Ishikawa (cell line): Measurements from ENCODE around the gene CDCA8.

ENCODE experiments used
- CEBPB ChIP-seq: IDR thresholded peaks from 2 replicates; pipeline ENCODE4 v1.6.1; 2012
- CREB1 ChIP-seq: IDR thresholded peaks from 2 replicates; pipeline ENCODE4 v1.6.1; 2012; ENCODE audit warnings: low read depth
- EGR1 ChIP-seq: IDR thresholded peaks from 2 replicates; pipeline ENCODE4 v1.6.1; 2012
- EP300 ChIP-seq: IDR thresholded peaks from 2 replicates; pipeline ENCODE4 v1.6.1; 2012; ENCODE audit warnings: borderline replicate concordance
- FOXM1 ChIP-seq: IDR thresholded peaks from 2 replicates; pipeline ENCODE4 v1.6.1; 2012; ENCODE audit warnings: low read depth, borderline replicate concordance
- MAX ChIP-seq: IDR thresholded peaks from 2 replicates; pipeline ENCODE4 v1.6.1; 2012
- NFIC ChIP-seq: IDR thresholded peaks from 2 replicates; pipeline ENCODE4 v1.6.1; 2012
- RAD21 ChIP-seq: IDR thresholded peaks from 2 replicates; pipeline ENCODE4 v1.6.1; 2012; ENCODE audit warnings: low read depth
- REST ChIP-seq: IDR thresholded peaks from 2 replicates; pipeline ENCODE4 v1.6.1; 2012; ENCODE audit warnings: low read depth, mild to moderate bottlenecking
- TAF1 ChIP-seq: IDR thresholded peaks from 2 replicates; pipeline ENCODE4 v1.6.1; 2012; ENCODE audit warnings: low read depth, mild to moderate bottlenecking
- TCF12 ChIP-seq: IDR thresholded peaks from 2 replicates; pipeline ENCODE4 v1.6.1; 2012; ENCODE audit warnings: low read depth
- TEAD4 ChIP-seq: IDR thresholded peaks from 2 replicates; pipeline ENCODE4 v1.6.1; 2012
- USF1 ChIP-seq: IDR thresholded peaks from 2 replicates; pipeline ENCODE4 v1.6.1; 2012
- YY1 ChIP-seq: IDR thresholded peaks from 2 replicates; pipeline ENCODE4 v1.6.1; 2012; ENCODE audit warnings: low read depth
- ZBTB7A ChIP-seq: IDR thresholded peaks from 2 replicates; pipeline ENCODE4 v1.6.1; 2012; ENCODE audit warnings: low read depth

The CDCA8 gene

GRCh38 chr1:37682334-37682987 is 9.9 kb upstream of the CDCA8 start:
- peak; percentile 77 for TF ChIP-seq RAD21
- no peak for TF ChIP-seq MAX

GRCh38 chr1:37685722-37686121 is 6.6 kb upstream of the CDCA8 start:
- TF ChIP-seq EP300, result no peak
- TF ChIP-seq USF1, result no peak
- TF ChIP-seq FOXM1, result no peak
- TF ChIP-seq TCF12, result no peak
- TF ChIP-seq CREB1, result no peak
- TF ChIP-seq TAF1, result no peak
- no peak for TF ChIP-seq CEBPB
- TF ChIP-seq TEAD4, result no peak
- no peak for TF ChIP-seq RAD21
- TF ChIP-seq EGR1, result no peak
- no peak for TF ChIP-seq MAX
- no peak for TF ChIP-seq ZBTB7A
- TF ChIP-seq YY1, result no peak
- no peak for TF ChIP-seq NFIC
- no peak for TF ChIP-seq REST

- TF ChIP-seq FOXM1 (no peak), MAX (no peak), REST (no peak), EGR1 (no peak), TAF1 (no peak), NFIC (no peak), TEAD4 (no peak), EP300 (no peak), ZBTB7A (no peak), CREB1 (no peak), RAD21 (no peak)
These were observed 3.4 kb upstream of the CDCA8 start for GRCh38 chr1:37688926-37689325.

- TF ChIP-seq EGR1, result no peak
- no peak for TF ChIP-seq FOXM1
- no peak for TF ChIP-seq REST
- no peak for TF ChIP-seq ZBTB7A
- no peak for TF ChIP-seq TEAD4
- TF ChIP-seq NFIC, result no peak; the same call in 1 of the 2 replicates
- no peak for TF ChIP-seq EP300
- TF ChIP-seq USF1, result no peak
- no peak for TF ChIP-seq CREB1
- TF ChIP-seq MAX, result peak; percentile 80
- peak; percentile 57; the same call in 1 of the 2 replicates for TF ChIP-seq CEBPB
- no peak for TF ChIP-seq YY1
- no peak for TF ChIP-seq RAD21
- no peak for TF ChIP-seq TCF12
These were observed 729 bp upstream of the CDCA8 start for GRCh38 chr1:37691497-37692077.
